Fibroblast of the aortic adventitia (primary cell): ENCODE results near the gene IL27RA. TPM values are rescaled to one million over a fixed set of nuclear protein-coding genes. Genes with fewer than 3 reads are reported as not detected.

Experiments used
- DNase-seq: peaks from one replicate; pipeline ENCODE4 v3.0.0-alpha.2; 2010; ENCODE audit warnings: low read depth
- H3K4me3 ChIP-seq: 2 replicates; pipeline ENCODE4 v1.5.1; 2011; ENCODE audit warnings: low read depth, mild to moderate bottlenecking, control low read depth, low read length, moderate library complexity
- CTCF ChIP-seq: IDR thresholded peaks from 2 replicates; pipeline ENCODE4 v1.5.1; 2011; ENCODE audit warnings: mild to moderate bottlenecking, low read length, control low read depth, inconsistent platforms; ENCODE audit not compliant: insufficient read depth
- total RNA-seq: library from RNA; depleted of rRNA; stranded (reverse); fragments of >200 nt; gene quantifications from 2 replicates; pipeline ENCODE4 v1.2.3, GENCODE V29; 2012; ENCODE audit warnings: low replicate concordance

The IL27RA gene
- total RNA-seq, 1 donor = 0.63 TPM

- TF ChIP-seq CTCF = no peak
- DNase-seq = no peak
- no peak overlapping the region for H3K4me3 ChIP-seq
These were observed 32.5 kb upstream of the IL27RA start for GRCh38 chr19:13999085-13999484.

DNA sequence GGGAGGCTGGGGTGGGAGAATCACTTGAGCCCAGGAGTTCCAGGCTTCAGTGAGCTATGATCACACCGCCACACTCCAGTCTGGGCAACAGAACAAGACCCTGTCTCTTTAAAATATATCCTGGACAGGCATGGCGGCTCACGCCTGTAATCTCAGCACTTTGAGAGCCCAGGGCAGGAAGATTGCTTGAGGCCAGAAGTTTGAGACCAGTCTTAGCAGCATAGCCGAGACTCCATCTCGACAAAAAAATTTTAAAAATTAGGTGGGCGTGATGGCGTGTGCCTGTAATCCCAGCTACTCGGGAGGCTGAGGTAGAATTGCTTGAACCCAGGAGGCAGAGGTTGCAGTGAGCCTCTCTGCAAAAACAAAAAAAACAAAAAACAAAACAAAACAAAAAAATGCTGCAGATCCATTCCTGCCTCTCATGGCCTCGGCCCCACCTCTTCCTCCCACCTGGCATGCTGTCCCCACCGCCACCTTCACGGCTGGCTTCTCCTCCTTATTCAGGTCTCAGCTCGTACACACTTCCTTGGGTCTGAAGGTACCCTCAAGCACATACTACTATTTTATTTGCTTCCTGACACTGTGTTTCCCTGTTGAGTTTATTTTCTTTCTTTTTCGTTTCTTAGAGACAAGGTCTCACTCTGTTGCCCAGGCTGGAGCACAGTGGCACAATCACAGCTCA, 30.7 kb upstream of the IL27RA start:
- DNase-seq = no peak
- TF ChIP-seq CTCF = no peak
- no peak overlapping the region for H3K4me3 ChIP-seq

DNA sequence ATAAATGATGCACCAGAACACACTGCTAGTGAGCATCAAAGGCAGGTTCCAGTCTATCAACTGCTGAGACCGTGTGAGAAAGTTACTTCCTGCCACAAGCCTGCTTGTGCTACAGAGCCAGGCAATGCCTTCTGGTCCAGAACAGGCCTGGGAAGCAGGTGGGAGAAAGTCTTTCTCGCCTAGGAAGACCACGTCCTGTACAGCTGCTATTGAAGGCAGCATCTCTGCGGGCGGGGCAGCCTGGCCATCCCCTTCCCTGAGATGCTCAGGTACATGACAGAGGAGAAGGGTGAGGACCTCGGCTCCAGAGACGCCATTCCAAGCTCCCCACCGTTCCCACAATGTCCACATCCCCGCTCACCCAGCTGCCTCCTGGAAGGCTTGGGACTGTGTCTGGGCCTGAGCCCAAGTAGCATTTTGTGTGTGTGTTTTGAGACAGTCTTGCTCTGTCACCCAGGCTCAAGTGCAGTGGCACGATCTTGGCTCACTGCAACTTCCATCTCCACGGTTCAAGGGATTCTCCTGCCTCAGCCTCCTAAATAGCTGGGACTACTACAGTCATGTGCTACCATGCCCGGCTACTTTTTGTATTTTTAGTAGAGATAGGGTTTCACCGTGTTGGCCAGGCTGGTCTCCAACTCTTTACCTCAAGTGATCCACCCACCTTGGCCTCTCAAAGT, 28.9 kb upstream of the IL27RA start:
- TF ChIP-seq CTCF = no peak
- no peak for DNase-seq
- no peak overlapping the region for H3K4me3 ChIP-seq

GRCh38 chr19:14003251-14004055, 28.1 kb upstream of the IL27RA start:
- DNase-seq = peak; percentile 25
- no peak for TF ChIP-seq CTCF
- no peak overlapping the region for H3K4me3 ChIP-seq

GRCh38 chr19:14004619-14005348, 26.8 kb upstream of the IL27RA start:
- DNase-seq = peak; percentile 29
- no peak for TF ChIP-seq CTCF
- peak overlapping the region; percentile 32 for H3K4me3 ChIP-seq

DNA sequence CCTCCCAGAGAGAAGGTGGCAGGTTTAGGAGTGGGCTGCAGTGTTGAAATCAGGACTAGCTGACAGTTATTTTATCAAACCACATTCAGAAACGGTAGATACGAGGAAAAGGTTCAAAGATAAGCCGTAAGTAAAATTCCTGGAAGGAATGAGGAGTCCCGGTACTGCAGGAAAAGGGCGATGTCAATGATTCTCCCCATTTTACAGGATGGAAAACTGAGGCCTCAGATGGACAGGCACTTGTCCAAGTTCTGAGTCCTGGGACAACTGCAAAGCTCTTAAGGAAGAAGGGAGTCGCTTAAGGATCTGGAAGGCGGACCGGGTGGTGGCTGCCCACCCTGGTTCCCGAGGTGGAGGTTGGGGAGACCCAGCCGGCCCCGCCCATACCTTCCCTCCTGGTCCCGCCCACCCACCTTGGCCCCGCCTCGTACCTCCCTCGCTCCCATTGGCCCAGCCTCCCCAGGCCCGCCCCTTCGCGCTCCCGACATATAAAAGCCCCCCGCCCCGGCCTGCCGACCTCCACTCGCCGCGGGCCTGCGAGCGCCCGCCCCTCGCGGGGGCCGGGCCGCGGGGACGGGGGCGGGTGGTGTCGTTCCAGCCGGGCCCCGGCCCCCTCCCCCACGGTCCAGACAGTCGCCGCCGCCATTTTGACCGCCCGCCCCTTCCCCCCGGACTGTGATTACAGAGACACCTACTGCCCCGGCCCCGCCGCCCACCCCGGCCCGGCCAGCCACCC, 26.0 kb upstream of the IL27RA start:
- peak; percentile 79 for DNase-seq
- H3K4me3 ChIP-seq = peak overlapping the region; percentile 79
- TF ChIP-seq CTCF = no peak
